IPS DF 4.7 (cell line): ENCODE data around the gene MZT2B.
"Not testable (repeated sequence)": the region's sequence is repeated elsewhere in the genome, so short reads cannot be mapped to it uniquely, and the experiment has no call there.

Experiments used
- DNase-seq: peaks from one replicate; pipeline ENCODE4 v3.0.0-alpha.2; 2013; ENCODE audit warnings: low spot score; ENCODE audit errors: extremely low read depth

The MZT2B gene

DNA sequence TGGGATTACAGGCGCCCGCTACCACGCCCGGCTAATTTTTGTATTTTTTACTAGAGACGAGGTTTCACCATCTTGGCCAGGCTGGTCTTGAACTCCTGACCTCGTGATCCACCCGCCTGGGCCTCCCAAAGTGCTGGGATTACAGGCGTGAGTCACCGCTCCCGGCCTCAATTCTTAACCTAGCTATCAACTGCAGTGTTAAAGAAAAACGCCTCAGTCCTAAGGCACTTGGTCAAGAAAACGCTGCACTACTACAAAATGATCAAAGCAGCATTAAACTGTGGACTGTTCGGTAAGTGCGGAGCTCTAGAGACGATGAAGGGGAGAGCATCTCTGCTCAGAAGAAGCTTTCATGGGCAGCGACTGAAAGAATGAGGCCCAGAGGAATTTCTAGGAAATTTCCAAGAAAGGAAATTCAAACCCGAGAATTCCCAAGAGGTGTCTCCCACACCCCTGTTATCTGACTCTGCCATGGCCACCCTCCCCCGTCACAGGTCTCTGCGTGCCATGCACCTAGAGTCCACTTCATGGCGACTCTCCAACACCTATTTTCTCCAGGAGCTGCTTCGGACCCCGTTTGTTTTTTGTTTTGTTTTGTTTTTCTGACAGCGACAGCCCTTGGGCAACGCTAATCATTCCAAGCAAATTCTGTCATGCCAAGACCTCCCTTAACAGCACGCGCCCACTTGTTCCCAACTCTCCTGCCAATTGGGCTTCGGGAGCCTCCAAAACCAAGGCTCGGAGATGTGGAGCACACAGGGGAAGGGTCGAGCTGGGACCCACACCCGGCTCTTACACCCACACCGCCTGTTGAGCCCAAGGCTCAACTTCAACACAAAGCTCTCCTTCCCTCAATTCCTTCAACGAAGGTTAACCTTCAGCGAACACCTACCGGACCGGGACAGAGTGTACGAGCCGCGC is 1.4 kb upstream of the MZT2B start:
- DNase-seq: not testable (repeated sequence)

DNA sequence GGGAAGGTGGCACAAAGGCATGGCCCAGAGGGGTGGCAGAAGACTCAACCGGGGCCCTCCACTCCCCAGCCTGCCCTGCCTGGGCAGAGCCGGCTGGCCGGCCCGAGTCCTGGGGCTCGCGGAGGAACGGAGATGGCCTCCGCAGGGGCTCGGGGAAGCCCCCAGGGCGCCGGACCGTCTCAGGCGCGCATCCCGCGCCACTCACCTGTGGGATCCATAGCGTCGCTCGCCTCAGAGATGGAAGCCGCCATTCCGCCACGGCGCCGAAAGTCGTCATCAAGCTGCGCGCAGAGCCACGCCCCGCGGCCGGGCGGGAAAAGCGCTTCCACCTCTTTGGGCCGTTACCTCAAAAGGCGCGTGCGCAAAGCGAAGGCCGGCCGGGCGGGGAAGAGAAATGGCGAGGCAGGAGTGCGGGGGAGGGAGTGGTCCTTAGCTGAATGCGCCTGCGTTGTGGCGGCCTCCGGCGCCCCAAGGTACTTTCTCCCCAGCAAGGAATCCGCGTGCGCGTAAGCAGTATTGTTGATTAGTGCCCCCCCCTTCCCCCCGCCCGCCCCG is 660 bp upstream of the MZT2B start, which contains the start of gene SMPD4:
TSS of gene SMPD4 (minus strand) at position 278 of the 555 bp plus-strand sequence. CDS start 5,010 bp downstream, outside the sequence.
- DNase-seq: peak; percentile 69

DNA sequence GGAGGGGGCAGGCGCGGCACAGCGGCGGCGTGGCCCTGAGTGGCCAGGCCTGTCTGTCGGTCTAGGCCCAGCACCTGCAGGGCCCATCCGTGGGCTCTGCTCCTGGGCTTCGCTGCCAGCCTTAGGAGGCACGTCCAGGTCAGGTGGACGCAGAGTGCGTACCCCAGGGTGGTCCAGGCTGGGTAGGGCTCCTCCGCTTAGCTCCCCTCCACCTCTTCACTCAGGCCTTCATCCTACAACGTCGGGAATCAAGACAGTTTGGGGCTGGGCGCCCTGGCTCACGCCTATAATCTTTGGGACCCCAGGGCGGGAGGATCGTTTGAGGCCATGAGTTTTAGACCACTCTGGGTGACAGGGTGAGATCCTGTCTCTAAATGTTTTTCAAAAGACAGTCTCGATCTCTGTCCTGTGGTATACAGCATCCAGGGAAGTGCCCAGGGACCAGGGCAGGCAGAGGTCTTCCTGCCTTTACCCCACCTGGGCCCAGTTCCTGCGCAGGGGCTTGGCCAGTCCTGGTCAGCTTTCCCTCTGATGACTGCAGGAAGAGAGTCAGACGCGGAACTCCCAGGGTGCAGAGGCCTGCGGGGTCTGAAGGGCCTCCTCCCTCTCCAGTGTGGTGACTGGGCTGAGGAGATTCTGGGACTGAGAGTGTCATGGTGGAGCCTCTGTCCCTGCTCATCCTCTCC is 907 bp downstream of the MZT2B start:
- DNase-seq: not testable (repeated sequence)

DNA sequence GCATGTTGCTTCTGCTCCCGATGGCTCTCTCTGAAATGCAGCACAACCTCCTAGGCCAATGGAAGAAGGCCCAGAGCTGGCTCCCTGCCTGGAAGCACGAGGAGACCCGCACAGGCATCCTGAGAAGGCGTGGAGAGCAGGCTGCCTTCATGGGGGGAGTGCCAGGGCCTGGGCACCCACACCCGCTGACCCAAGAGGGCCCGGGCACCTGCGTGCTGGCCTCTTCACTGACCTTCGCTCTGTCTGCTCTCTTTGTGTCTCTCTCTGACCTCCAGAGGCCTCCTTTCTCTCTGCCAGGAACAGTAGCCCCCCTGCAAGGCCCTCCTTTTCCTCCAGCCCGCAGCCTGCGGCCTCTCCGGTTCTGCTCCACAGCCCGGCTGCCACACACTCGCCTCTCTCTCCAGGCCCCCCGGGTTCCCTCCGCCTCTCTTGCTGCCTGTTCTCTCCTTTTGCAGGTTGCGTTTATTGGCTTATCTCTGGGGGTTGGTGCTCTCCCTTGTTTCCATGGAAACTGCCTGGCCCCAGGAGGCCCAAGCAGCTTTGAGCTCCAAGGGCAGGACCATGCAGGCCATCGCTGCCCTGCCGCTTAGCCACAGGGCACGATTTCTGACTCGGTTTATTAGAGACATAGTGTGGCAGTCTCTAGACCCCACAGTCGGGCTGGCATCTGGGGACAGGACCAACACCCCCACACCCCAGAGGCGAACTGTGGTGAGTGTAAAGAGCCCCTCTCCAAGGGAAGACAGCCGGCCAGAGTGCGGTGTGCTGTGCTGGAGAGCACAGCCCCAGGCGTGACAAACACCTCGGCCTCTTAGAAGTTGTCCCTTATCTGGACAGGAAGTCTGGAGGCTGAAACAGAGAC is 1.7 kb downstream of the MZT2B start:
- no peak for DNase-seq

DNA sequence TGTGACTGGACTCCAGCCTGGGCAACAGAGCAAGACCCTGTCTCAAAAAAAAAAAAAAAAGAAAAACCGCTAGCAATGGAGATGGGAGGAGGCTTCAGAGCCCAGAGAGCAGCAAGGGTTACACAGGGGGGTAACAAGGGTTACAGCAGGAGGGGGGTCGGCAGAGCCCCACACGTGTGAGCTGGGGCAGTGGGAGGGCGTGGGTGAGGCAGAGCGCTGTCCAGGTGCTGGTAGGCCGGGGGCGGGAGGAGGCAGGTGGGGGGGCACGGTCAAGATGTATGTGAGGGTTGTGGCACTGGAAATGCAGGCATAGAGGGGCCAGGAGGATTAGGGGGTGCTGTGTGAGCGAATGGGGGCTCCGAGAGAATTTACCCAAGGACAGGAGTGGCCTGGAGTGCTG is 3.4 kb downstream of the MZT2B start:
- no peak for DNase-seq

DNA sequence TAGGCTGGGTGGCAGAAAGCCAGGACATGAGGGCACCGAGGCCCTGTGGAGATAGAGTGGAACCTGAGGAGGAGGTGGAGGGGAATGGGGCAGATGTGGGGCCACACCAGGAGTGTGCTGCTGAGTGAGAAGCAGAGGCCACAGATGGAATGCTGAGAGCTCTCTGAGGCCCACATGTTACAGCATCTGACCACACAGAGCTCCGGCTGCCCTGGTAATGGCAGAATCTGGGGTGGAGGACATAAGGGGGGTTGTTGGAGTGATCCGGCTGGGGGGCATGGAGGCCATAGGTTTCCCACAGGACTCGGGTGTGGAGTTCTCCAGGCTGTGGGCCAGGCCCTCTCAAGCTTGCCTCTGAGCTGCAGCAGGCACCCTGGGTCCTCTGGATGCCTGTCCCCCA is 3.8 kb downstream of the MZT2B start:
- DNase-seq: no peak

DNA sequence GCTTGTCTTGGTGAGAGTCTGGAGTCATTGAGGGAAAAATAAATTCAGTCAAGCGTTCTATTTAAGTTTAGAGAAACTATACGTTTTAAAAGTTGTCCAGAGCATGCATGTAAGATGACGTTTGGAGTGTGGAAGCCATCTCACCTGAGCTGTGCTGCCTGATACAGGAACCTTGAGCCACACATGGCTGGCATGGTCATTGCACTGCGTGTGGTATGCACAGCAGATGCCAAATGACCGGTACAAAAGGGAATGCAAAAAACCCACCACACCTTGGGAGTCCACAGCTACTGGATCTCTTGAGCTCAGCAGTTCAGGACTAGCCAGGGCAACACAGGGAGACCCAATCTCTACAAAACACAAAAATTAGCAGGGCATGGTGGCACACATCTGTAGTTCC is 4.3 kb downstream of the MZT2B start:
- DNase-seq: no peak

DNA sequence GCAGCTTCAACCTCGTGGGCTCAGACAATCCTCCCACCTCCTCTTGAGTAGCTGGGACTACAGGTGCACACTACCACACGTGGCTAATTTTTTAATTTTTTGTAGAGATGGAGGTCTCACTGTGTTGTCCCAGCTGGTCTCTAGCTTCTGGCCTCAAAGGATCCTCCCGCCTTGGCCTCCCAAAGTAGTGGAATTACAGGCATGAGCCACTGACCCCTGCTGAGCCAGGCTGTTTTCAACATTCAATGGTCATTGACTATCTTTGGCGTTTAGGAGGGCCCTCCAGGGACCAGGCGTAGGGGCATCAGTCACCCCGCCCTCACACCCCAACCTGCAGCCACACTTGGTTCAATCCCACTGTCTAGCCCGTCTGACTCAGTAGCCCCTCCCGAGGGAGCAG is 5.2 kb downstream of the MZT2B start:
- DNase-seq: no peak

DNA sequence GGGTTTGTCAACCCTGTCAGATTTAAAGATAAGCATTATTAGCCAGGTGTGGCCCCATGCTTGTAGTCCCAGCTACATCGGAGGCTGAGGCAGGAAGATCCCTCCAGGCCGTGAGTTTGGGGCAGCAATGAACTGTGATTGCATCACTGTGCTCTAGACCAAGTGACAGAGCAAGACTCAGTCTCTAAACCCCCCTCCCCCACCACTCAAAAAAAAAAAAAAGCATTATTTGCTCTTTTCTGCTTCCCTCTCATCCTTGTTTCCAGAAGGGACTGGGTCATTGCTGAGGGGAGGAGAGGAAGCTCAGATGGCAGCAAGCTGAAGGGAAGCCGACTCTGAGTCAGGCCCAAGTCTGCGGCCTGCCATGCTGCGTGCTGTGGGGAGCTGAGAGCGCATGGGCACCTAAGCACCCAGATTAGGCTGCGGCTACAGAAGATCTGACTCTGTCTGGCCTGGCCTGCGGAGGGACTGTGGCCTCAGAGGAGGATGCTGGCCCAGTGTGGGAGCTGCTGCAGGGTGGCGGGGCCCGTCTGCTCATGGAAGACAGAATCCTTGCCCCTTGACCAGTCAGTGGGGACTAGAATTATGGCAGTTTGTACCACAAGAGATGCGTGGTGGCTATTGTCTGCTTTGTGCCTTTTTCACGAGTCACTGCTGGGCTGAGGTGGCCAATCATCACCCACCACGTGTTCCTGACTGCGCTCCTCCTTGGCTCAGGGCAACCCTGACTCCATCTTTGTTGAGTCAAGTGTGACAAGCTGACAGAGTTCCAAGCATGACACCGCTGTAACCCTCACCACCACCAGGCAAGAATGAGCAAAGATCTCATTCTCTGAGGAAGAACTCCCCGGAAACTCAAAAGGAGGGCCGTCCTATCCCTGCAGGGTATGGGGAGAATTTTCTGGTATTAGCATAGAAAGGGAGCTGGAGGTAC is 6.1 kb downstream of the MZT2B start:
- DNase-seq: not testable (repeated sequence)

DNA sequence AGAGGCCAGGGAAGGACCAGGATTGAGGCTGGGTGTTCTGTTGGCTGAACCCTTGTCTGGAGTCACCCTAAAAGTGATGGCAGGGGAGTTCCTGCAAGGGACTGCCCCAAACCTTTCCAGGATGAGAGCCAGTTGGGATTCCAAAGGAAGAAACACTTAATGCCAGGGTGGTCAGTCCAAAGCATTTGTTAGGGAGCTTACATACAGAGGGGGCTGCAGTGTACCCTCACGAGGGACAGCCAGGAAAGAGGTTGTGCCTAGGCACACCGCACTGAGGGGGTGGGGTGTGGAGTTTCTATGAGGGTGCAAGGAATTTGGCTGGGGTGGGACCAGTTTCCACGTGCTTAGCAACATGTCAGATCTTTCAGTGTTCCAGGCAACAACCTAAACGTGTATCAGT is 6.9 kb downstream of the MZT2B start:
- DNase-seq: not testable (repeated sequence)

DNA sequence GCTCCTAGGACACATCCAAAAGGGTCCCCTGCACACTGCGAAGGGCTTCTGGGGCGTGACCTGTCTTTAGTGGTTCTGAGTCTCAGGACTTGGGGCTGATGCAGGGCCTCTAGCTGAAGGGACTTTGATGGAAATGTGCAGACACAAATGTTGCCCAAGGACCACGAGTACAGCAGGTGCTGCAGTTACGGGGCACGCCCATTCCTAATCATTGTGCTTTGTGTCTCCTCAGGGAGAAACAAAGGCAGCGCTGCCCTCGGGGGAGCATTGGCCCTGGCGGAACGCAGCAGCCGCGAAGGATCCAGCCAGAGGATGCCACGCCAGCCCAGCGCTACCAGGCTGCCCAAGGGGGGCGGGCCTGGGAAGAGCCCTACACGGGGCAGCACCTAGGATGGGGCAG is 8.2 kb downstream of the MZT2B start:
- DNase-seq: no peak

DNA sequence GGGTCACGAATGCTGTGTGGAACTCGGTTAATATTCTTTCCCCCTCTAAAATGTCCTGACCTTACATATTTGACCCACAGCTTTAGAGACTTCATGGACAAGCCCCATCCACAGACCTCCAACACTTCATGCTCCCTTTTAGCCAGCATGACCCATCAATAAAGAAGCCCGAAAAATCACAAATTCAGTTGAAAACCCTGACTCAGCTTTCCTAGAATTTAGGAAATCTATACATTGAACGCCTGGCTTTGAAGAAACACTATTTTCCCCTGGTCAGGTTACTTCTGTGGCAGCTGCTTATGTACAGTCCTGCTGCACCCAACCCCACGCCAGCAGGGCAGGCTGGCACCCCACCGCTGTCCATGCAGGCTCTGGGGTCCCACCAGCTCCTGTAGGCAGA is 9.3 kb downstream of the MZT2B start:
- DNase-seq: not testable (repeated sequence)

DNA sequence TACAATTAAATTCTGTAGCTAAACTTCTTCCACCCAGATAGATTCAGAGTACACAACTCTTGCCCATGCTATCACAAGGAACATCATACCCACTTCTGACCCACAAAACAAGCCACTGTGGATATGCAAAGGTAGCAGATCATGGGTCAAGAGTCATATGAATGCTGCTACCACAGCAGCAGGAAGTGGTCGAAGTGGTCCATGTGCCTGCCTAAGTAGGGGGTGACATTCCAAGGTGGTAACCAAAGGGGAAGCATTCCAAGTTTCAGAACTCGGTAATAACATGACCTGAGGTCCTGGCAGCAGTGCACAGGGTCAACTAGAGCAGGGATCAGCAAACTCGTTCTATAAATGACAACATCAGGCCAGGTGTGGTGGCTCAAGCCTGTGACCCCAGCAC is 10.4 kb downstream of the MZT2B start:
- DNase-seq: not testable (repeated sequence)

DNA sequence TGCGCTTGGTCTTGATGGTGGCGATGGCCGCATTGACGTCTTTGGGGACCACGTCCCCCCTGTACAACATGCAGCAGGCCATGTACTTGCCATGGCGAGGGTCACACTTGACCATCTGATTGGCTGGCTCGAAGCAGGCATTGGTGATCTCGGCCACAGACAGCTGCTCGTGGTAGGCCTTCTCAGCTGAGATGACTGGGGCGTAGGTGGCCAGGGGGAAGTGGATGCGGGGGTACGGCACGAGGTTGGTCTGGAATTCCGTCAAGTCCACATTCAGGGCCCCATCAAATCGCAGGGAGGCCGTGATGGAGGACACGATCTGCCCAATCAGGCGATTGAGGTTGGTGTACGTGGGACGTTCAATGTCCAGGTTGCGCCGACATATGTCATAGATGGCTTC is 11.8 kb downstream of the MZT2B start:
- DNase-seq: not testable (repeated sequence)

DNA sequence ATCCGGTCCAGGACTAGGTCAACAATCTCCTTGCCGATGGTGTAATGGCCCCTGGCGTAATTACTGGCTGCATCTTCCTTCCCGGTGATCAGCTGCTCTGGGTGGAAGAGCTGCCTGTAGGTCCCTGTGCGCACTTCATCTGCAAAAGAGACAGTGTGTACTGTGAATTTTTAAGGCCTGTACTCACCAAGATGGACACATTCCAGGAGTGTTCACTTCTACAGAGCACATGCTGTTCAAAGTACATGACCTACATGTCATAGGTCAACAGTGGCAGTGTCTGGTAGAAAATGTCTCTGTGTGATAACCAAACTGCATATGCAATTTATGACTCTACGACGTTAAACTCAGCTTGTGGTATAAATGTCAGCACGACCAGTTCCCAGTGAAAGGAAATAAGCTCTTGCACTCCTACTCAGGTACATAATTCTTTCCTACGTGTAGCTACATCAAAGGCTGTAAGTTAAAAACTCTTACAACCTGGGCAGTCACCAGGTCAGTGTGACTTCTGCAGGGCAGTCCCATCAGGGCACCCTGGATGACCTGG is 13.1 kb downstream of the MZT2B start:
- not testable (repeated sequence) for DNase-seq

DNA sequence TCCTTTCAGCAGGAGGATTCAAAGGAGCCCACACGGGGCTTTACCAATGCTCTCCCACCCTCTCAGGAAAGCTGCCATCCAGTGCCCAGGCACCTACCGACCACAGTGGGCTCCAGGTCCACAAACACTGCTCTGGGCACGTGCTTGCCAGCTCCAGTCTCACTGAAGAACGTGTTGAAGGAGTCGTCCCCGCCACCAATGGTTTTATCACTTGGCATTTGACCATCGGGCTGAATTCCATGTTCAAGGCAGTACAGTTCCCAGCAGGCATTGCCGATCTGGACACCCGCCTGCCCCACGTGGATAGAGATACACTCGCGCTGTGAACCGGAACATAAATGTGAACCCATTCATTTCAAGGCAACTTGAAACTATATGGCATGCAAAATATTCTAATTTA is 14.0 kb downstream of the MZT2B start:
- DNase-seq: not testable (repeated sequence)

DNA sequence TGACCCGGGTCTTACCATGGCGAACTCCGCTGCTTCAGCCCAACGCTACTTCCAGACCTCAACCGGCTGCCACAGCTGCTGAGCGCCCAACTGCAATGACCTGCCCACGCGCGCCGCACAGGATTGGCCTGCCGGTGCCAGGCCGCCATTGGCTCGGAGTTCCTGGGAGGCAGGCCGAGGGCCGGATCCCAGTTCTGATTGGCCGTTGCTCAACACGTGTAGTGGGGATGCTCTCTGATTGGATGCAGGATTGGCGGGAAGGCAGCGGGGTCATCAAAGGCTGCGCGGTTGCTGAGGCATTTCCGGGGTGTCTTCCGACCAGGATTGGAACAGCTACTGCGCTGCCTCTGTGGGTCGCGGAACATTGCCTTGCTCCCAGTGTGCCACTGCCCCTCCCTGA is 16.3 kb downstream of the MZT2B start, which contains the start of gene TUBA3E:
TSS of gene TUBA3E (minus strand) at position 97 of the 400 bp plus-strand sequence. CDS start at position 18, 79 bp downstream.
- no peak for DNase-seq

DNA sequence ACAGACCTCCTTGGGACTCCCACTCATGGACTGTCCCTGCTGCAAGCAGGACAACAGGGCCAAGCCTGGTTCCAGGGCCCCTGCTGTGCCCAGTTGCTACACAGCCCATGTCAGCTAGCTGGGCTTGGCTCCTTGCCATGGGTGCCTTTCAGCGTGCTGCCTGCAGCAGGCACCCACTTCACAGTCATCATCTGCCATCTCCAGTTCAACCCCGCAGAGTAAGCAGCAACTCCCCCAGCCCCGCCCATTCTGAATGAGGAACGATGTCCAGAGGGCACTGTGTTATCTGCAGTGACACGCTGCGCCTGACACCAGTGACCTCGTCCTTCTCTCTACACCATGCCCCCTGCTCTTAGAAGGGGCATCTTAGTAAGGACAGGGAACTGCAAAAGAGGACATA is 20.5 kb downstream of the MZT2B start:
- not testable (repeated sequence) for DNase-seq

DNA sequence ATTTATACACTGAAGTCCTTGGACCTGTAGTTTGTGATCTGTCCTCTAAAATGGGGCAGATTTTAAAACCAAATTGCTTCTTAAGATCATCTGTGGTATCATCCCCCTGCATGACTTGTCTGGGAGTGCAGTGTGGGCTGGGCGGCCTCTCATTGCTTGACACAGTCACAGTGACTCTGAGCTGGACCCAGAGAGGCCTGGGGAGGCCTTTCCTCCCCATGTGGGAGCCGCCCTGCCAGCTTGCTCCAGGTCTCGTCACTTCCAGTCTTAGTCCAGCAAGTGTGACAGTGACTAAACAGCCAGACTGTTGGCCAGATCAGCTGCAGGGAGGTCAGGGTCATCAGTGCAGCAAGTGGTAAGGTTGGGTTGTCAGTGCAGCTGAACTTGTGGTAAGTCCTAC is 21.1 kb downstream of the MZT2B start:
- DNase-seq: not testable (repeated sequence)

DNA sequence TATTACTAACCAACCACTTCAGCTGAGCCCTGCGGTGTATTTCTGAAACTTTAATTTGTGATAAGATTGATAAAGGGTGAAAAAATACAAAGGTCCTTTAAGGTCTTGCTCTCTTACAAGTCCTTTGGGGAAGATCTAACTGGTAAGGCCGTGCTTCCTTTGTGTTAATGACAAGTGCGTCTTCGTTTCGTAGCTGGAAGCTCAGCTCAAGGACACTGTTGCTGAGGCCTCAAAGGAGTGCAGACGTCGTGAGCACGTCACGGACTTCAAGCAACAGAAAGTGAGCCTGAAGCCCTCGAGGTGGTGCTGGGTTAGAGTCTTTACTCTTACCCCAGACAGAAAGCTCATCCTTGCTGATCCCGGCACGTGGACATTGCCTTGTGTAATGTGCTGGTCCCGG is 25.0 kb downstream of the MZT2B start:
- DNase-seq: not testable (repeated sequence)
